H9 (cell line): ENCODE data around the gene CASQ1. TPM values are rescaled to one million over a fixed set of nuclear protein-coding genes. Genes with fewer than 3 reads are reported as not detected.

Experiments used
- DNase-seq: peaks from one replicate; pipeline ENCODE4 v3.0.0-alpha.2; 2017
- H2AFZ ChIP-seq: one replicate; pipeline ENCODE4 v1.6.1; 2013; ENCODE audit warnings: mild to moderate bottlenecking, low read length, control low read depth, moderate library complexity
- H2AK5ac ChIP-seq: 2 replicates; pipeline ENCODE4 v1.6.1; 2013; ENCODE audit warnings: low read length, control low read depth, mixed read lengths; ENCODE audit not compliant: insufficient read length
- H2BK120ac ChIP-seq: one replicate; pipeline ENCODE4 v1.6.1; 2013; ENCODE audit warnings: low read depth, mild to moderate bottlenecking, low read length, control low read depth, inconsistent platforms; ENCODE audit not compliant: poor library complexity, severe bottlenecking
- H2BK12ac ChIP-seq: 2 replicates; pipeline ENCODE4 v1.6.1; 2013; ENCODE audit warnings: low read length, control low read depth, mixed read lengths, low read depth; ENCODE audit not compliant: insufficient read length
- H2BK15ac ChIP-seq: 2 replicates; pipeline ENCODE4 v1.6.1; 2013; ENCODE audit warnings: low read depth, low read length, control low read depth
- H2BK20ac ChIP-seq: one replicate; pipeline ENCODE4 v1.6.1; 2013; ENCODE audit warnings: low read depth, mild to moderate bottlenecking, low read length, control low read depth, inconsistent platforms; ENCODE audit not compliant: poor library complexity, severe bottlenecking
- H2BK5ac ChIP-seq: 2 replicates; pipeline ENCODE4 v1.6.1; 2013; ENCODE audit warnings: low read length, control low read depth, mixed read lengths; ENCODE audit not compliant: insufficient read length
- H3K14ac ChIP-seq: 2 replicates; pipeline ENCODE4 v1.6.1; 2013; ENCODE audit warnings: low read length, control low read depth; ENCODE audit not compliant: insufficient read depth
- H3K18ac ChIP-seq: 2 replicates; pipeline ENCODE4 v1.6.1; 2013; ENCODE audit warnings: low read depth, mild to moderate bottlenecking, mixed read lengths, low read length, control low read depth; ENCODE audit not compliant: insufficient read length
- H3K23ac ChIP-seq: 2 replicates; pipeline ENCODE4 v1.6.1; 2013; ENCODE audit warnings: low read length, control low read depth, mixed read lengths, low read depth; ENCODE audit not compliant: insufficient read length
- H3K23me2 ChIP-seq: 2 replicates; pipeline ENCODE4 v1.6.1; 2013; ENCODE audit warnings: low read depth, mild to moderate bottlenecking, mixed read lengths, low read length, control low read depth; ENCODE audit not compliant: insufficient read length, poor library complexity, severe bottlenecking
- H3K27ac ChIP-seq: 2 replicates; pipeline ENCODE4 v1.5.1; 2013; ENCODE audit warnings: low read length, control low read depth, mixed read lengths, low read depth; ENCODE audit not compliant: insufficient read length
- H3K27me3 ChIP-seq: 2 replicates; pipeline ENCODE4 v1.6.1; 2013; ENCODE audit warnings: low read length, control low read depth, inconsistent platforms; ENCODE audit not compliant: insufficient read depth
- H3K4ac ChIP-seq: 2 replicates; pipeline ENCODE4 v1.6.1; 2013; ENCODE audit warnings: low read depth, mild to moderate bottlenecking, control low read depth, inconsistent platforms, low read length, moderate library complexity
- H3K4me1 ChIP-seq: 2 replicates; pipeline ENCODE4 v1.6.1; 2013; ENCODE audit warnings: low read length, control low read depth, inconsistent platforms; ENCODE audit not compliant: insufficient read depth
- H3K4me2 ChIP-seq: 2 replicates; pipeline ENCODE4 v1.6.1; 2013; ENCODE audit warnings: low read length, control low read depth, mixed read lengths; ENCODE audit not compliant: insufficient read length, insufficient read depth
- H3K56ac ChIP-seq: 2 replicates; pipeline ENCODE4 v1.6.1; 2013; ENCODE audit warnings: low read depth, mild to moderate bottlenecking, mixed read lengths, low read length, control low read depth; ENCODE audit not compliant: insufficient read length
- H3K79me1 ChIP-seq: 2 replicates; pipeline ENCODE4 v1.6.1; 2013; ENCODE audit warnings: low read depth, mild to moderate bottlenecking, moderate library complexity, low read length, control low read depth, inconsistent platforms; ENCODE audit not compliant: insufficient read depth, poor library complexity, severe bottlenecking
- H3K79me2 ChIP-seq: 2 replicates; pipeline ENCODE4 v1.6.1; 2013; ENCODE audit warnings: low read length, control low read depth, inconsistent platforms; ENCODE audit not compliant: insufficient read depth
- H3K9ac ChIP-seq: 2 replicates; pipeline ENCODE4 v1.6.1; 2013; ENCODE audit warnings: low read length, control low read depth, mixed read lengths; ENCODE audit not compliant: insufficient read length; ENCODE audit errors: extremely low read depth
- H3K9me3 ChIP-seq: one replicate; pipeline ENCODE4 v1.6.1; 2013; ENCODE audit warnings: low read depth, low read length, inconsistent platforms; ENCODE audit not compliant: control insufficient read depth
- H3T11ph ChIP-seq: one replicate; pipeline ENCODE4 v1.6.1; 2013; ENCODE audit warnings: mild to moderate bottlenecking, low read length, control low read depth, inconsistent platforms
- H4K20me1 ChIP-seq: one replicate; pipeline ENCODE4 v1.6.1; 2013; ENCODE audit not compliant: control insufficient read depth, insufficient read length, insufficient read depth
- H4K5ac ChIP-seq: 2 replicates; pipeline ENCODE4 v1.6.1; 2013; ENCODE audit warnings: low read depth, mild to moderate bottlenecking, mixed read lengths, low read length, control low read depth; ENCODE audit not compliant: insufficient read length
- H4K8ac ChIP-seq: replicated peaks from 2 replicates; pipeline ENCODE4 v1.6.1; 2013; ENCODE audit warnings: low read length, control low read depth, mixed read lengths, low read depth; ENCODE audit not compliant: insufficient read length
- H4K91ac ChIP-seq: 2 replicates; pipeline ENCODE4 v1.6.1; 2013; ENCODE audit warnings: low read depth, mild to moderate bottlenecking, moderate library complexity, mixed read lengths, low read length, control low read depth; ENCODE audit not compliant: insufficient read length
- H3K27ac Mint-ChIP-seq, 3 experiments: 2 replicates in 2 of 3; 3 replicates in 1 of 3; pipeline ENCODE4 v1.8.0; 2020 to 2021; ENCODE audit warnings: mixed read lengths in 3 of 3, mild to moderate bottlenecking in 1 of 3, moderate library complexity in 1 of 3
- H3K27me3 Mint-ChIP-seq: 2 replicates; pipeline ENCODE4 v1.8.0; 2021; ENCODE audit warnings: low read depth, mild to moderate bottlenecking, moderate library complexity, mixed read lengths
- H3K36me3 Mint-ChIP-seq, 3 experiments: 2 replicates in 2 of 3; 3 replicates in 1 of 3; pipeline ENCODE4 v1.8.0; 2020 to 2021; ENCODE audit warnings: low read depth in 3 of 3, mixed read lengths in 3 of 3; ENCODE audit not compliant: insufficient read depth in 1 of 3
- H3K4me1 Mint-ChIP-seq, 2 experiments: 2 replicates each; pipeline ENCODE4 v1.8.0; 2020; ENCODE audit warnings: mixed read lengths in 2 of 2
- H3K4me3 Mint-ChIP-seq, 2 experiments: 2 replicates in 1 of 2; 3 replicates in 1 of 2; pipeline ENCODE4 v1.8.0; 2020 to 2021; ENCODE audit warnings: mild to moderate bottlenecking in 2 of 2, mixed read lengths in 2 of 2, moderate library complexity in 1 of 2
- H3K9me3 Mint-ChIP-seq, 2 experiments: 2 replicates in 1 of 2; 3 replicates in 1 of 2; pipeline ENCODE4 v1.8.0; 2020; ENCODE audit warnings: mild to moderate bottlenecking in 2 of 2, mixed read lengths in 2 of 2, moderate library complexity in 1 of 2
- total RNA-seq: library from RNA; stranded (reverse); gene quantifications from 2 replicates; pipeline ENCODE4 v1.2.1, GENCODE V29; 2021
- TF ChIP-seq, protein P1 (sequence below): fragments of 200-600 bp; sonication (generic); conservative IDR thresholded peaks from 3 replicates; pipeline ENCODE4 v1.8.0; 2021; ENCODE audit warnings: antibody characterized with exemption, mild to moderate bottlenecking

The CASQ1 gene
- total RNA-seq, 1 experiment from 2014 or later = 0.55 TPM

GRCh38 chr1:160149233-160149632, 41.1 kb upstream of the CASQ1 start:
- no peaks in the 10 kb centered on the region for H3K9me3 ChIP-seq
- no peak overlapping the region for H3K27ac ChIP-seq
- H2BK20ac ChIP-seq = no peak overlapping the region
- no peaks in the 10 kb centered on the region; the same call in 1 of the 2 replicates for H3K4me1 ChIP-seq
- no peak overlapping the region for H3T11ph ChIP-seq
- Mint-ChIP-seq H3K36me3 (no peaks in the 10 kb centered on the region), H3K9me3 (no peaks in the 10 kb centered on the region), H3K4me3 (no peak overlapping the region), H3K4me1 (peaks cover 3 to 13% of the 10 kb centered on the region in 2 experiments; a peak in 3 of 4 replicates), H3K27me3 (peaks cover 6% of the 10 kb centered on the region), H3K27ac (no peak overlapping the region)
- H3K18ac ChIP-seq = no peak overlapping the region
- no peak overlapping the region for H2BK5ac ChIP-seq
- no peaks in the 10 kb centered on the region for H4K20me1 ChIP-seq
- H2BK120ac ChIP-seq = no peak overlapping the region
- no peak overlapping the region for H2AFZ ChIP-seq
- no peak overlapping the region for H3K4ac ChIP-seq
- TF ChIP-seq, protein P1, sequence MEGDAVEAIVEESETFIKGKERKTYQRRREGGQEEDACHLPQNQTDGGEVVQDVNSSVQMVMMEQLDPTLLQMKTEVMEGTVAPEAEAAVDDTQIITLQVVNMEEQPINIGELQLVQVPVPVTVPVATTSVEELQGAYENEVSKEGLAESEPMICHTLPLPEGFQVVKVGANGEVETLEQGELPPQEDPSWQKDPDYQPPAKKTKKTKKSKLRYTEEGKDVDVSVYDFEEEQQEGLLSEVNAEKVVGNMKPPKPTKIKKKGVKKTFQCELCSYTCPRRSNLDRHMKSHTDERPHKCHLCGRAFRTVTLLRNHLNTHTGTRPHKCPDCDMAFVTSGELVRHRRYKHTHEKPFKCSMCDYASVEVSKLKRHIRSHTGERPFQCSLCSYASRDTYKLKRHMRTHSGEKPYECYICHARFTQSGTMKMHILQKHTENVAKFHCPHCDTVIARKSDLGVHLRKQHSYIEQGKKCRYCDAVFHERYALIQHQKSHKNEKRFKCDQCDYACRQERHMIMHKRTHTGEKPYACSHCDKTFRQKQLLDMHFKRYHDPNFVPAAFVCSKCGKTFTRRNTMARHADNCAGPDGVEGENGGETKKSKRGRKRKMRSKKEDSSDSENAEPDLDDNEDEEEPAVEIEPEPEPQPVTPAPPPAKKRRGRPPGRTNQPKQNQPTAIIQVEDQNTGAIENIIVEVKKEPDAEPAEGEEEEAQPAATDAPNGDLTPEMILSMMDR = no peak
- H3K79me2 ChIP-seq = no peaks in the 10 kb centered on the region
- H3K4me2 ChIP-seq = no peak overlapping the region
- DNase-seq = no peak
- H2BK12ac ChIP-seq = no peak overlapping the region
- no peak overlapping the region for H3K14ac ChIP-seq
- no peak overlapping the region for H3K9ac ChIP-seq
- H3K23ac ChIP-seq = no peak overlapping the region
- no peaks in the 10 kb centered on the region for H3K23me2 ChIP-seq
- H2AK5ac ChIP-seq = no peak overlapping the region
- no peak overlapping the region for H4K5ac ChIP-seq
- no peaks in the 10 kb centered on the region for H3K27me3 ChIP-seq
- H3K56ac ChIP-seq = no peak overlapping the region
- H4K91ac ChIP-seq = no peak overlapping the region
- no peak overlapping the region for H4K8ac ChIP-seq
- no peaks in the 10 kb centered on the region for H3K79me1 ChIP-seq
- no peak overlapping the region for H2BK15ac ChIP-seq
